ENCODE results near the gene DBH. TPM values are rescaled to one million over a fixed set of nuclear protein-coding genes. Genes with fewer than 3 reads are reported as not detected.

Gene DBH
- total and polyA plus RNA-seq, 8 donors = under 0.01 to 0.15 TPM; not detected in 6

DNA sequence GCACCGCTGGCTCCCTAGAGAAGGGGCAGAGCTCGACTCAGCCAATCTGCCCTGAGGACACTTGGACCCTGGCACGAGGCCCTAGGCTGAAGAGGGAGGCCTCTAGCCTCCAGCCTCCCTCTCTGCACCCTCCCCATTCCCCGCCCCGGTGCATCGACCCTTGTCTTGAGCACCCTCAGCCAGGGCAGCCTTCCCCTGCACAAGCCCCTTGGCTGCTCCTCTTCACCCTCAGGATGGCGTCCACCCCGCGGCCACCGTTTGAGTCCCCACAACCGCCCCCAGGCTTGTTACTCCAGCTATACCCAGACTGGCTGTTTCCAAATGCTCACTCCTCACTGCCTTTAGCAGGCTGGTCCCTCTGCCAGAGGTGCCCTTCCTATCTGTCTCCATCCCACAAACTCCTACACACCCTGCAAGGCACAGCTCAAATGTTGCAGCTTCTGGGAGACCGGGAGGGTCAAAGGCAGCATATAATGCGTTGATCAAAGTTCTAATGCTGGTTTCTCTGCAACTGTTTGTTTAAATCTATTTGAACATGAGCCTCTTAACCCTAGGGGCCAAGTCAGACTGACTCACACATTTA lies 20.5 kb upstream of the DBH start:
- peaks cover 0 to 85% (median 16%) of the 10 kb centered on the region in 3 donors for H3K27me3 ChIP-seq
- H3K4me3 ChIP-seq = no peak overlapping the region
- H3K27ac ChIP-seq = no peak overlapping the region
- H3K4me1 ChIP-seq = no peaks in the 10 kb centered on the region
- no peaks in the 10 kb centered on the region for H3K36me3 ChIP-seq
- DNase-seq = no peak
- TF ChIP-seq POLR2A (IDR thresholded peaks at IDR 0.05) = no peak
- no peak for TF ChIP-seq POLR2AphosphoS5 (IDR thresholded peaks at IDR 0.05)
- no peak for TF ChIP-seq EP300 (IDR thresholded peaks at IDR 0.05)
- TF ChIP-seq, protein P1, sequence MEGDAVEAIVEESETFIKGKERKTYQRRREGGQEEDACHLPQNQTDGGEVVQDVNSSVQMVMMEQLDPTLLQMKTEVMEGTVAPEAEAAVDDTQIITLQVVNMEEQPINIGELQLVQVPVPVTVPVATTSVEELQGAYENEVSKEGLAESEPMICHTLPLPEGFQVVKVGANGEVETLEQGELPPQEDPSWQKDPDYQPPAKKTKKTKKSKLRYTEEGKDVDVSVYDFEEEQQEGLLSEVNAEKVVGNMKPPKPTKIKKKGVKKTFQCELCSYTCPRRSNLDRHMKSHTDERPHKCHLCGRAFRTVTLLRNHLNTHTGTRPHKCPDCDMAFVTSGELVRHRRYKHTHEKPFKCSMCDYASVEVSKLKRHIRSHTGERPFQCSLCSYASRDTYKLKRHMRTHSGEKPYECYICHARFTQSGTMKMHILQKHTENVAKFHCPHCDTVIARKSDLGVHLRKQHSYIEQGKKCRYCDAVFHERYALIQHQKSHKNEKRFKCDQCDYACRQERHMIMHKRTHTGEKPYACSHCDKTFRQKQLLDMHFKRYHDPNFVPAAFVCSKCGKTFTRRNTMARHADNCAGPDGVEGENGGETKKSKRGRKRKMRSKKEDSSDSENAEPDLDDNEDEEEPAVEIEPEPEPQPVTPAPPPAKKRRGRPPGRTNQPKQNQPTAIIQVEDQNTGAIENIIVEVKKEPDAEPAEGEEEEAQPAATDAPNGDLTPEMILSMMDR (IDR thresholded peaks at IDR 0.05) = no peak
- 67 to 82% (median 76%) methylated on average over 10 to 13 of the region's 13 CpGs for WGBS, 5 donors
- intact Hi-C loops (cut with DNase I; ENCODE audit: low total_unique reads) = no loop called here
- no peaks in the 10 kb centered on the region for H3K9me3 ChIP-seq

DNA sequence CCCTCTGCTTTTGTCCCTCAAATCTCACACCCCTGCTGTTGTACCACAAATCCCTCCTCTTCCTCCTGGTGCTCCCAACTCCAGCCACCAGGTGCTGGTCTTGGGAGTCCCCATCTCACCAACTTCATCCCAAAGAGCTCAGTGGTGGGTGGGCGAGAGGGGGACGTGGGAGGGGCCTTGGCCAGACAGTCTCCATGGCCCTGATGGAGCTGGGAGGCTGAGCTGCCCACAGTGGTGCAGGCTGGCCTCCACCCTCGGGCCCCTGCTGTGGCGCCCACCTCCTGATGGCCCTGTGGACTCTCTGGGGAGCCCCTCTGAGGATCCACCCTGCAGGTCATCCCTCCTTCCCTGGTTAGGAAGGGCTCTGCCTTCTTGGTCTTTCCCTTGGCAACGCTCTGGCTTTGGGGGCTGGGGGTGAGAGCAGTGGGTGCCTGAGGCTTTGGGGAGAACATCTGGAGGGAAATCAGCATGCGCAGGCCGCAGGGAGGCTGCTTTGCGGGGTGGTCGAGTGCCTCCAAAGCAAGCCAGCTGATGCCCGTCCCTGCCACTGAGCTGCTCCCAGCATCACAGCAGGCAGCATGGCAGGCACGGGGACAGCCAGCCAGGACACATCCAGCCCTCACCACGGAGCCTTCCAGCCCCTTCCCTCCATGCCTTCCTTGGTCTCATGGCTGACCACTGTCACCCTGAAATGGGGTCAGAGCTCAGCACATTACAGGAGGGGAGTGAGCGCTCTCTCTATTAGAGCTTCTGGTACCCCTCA lies 19.3 kb upstream of the DBH start:
- no peak overlapping the region for H3K4me3 ChIP-seq
- intact Hi-C loops (cut with DNase I; ENCODE audit: low total_unique reads) = no loop called here
- peaks cover 0 to 84% (median 16%) of the 10 kb centered on the region in 3 donors for H3K27me3 ChIP-seq
- no peak for DNase-seq
- no peak overlapping the region for H3K27ac ChIP-seq
- no peaks in the 10 kb centered on the region for H3K4me1 ChIP-seq
- no peaks in the 10 kb centered on the region for H3K9me3 ChIP-seq
- H3K36me3 ChIP-seq = no peaks in the 10 kb centered on the region
- 72 to 81% (median 77%) methylated on average over 11 to 13 of the region's 13 CpGs for WGBS, 5 donors
- TF ChIP-seq EP300 (IDR thresholded peaks at IDR 0.05) (no peak), POLR2AphosphoS5 (IDR thresholded peaks at IDR 0.05) (no peak), POLR2A (IDR thresholded peaks at IDR 0.05) (no peak)
- TF ChIP-seq, protein P1 (IDR thresholded peaks at IDR 0.05) = no peak

DNA sequence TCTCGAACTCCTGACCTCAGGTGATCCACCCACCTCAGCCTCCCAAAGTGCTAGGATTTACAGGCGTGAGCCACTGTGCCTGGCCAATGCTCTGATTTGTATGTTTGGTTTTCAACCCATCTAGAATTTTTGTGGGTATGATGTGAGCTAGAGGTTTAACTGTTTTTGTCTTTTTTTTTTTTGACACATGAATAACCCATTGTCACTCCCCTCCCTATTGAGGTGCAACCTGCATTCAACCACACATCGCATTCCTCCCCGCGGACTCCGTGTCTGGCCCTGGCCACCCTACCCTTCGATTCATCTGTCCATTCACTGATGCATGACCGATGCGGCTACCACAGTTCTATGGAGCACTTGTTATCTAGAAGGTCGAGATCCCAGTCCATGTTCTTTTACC lies 17.4 kb upstream of the DBH start:
- TF ChIP-seq POLR2AphosphoS5 (IDR thresholded peaks at IDR 0.05) (no peak), EP300 (IDR thresholded peaks at IDR 0.05) (no peak), POLR2A (IDR thresholded peaks at IDR 0.05) (no peak)
- TF ChIP-seq, protein P1 (IDR thresholded peaks at IDR 0.05) = no peak
- Histone ChIP-seq H3K9me3 (no peaks in the 10 kb centered on the region), H3K36me3 (no peaks in the 10 kb centered on the region), H3K27ac (no peak overlapping the region), H3K4me1 (no peaks in the 10 kb centered on the region), H3K27me3 (peaks cover 0 to 84% (median 16%) of the 10 kb centered on the region in 3 donors), H3K4me3 (no peak overlapping the region)
- intact Hi-C loops (cut with DNase I; ENCODE audit: low total_unique reads) = no loop called here
- 77 to 83% (median 81%) methylated on average over 10 of the region's 10 CpGs for WGBS, 5 donors
- no peak for DNase-seq

DNA sequence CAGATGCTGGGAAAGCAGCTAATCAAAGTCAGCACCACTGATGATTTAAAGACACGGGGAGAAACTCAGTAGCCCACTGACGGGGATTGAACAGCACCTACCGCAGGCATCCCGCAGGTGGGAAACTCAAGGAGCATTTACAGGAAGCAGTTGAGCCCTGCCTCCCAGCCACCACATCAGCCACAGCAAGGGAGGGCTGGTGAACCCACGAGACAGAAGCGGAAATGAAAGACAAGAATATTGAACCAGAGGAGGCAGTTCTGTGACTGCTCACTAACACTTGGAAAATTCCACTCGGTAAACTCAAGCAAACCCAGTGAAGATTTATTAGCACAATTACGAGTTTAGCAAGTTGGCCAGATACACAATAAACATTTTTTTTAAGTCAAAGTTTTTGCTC lies 16.4 kb upstream of the DBH start:
- TF ChIP-seq EP300 (IDR thresholded peaks at IDR 0.05) = no peak
- TF ChIP-seq, protein P1 (IDR thresholded peaks at IDR 0.05) = no peak
- TF ChIP-seq POLR2AphosphoS5 (IDR thresholded peaks at IDR 0.05) = no peak
- TF ChIP-seq POLR2A (IDR thresholded peaks at IDR 0.05) = no peak
- Histone ChIP-seq H3K27me3 (peaks cover 0 to 77% (median 10%) of the 10 kb centered on the region in 3 donors), H3K4me1 (no peaks in the 10 kb centered on the region), H3K36me3 (no peaks in the 10 kb centered on the region), H3K9me3 (peaks cover 0 to under 1% (median 0%) of the 10 kb centered on the region in 4 donors), H3K4me3 (no peak overlapping the region), H3K27ac (no peak overlapping the region)
- DNase-seq = peak in 1 of 2 donors; percentile 47
- WGBS, 5 donors = 18 to 22% (median 22%) methylated on average over 8 of the region's 8 CpGs
- intact Hi-C loops (cut with DNase I; ENCODE audit: low total_unique reads) = no loop called here

Data from stomach (tissue), 9 donors.